Measurements from ENCODE around the gene AMOTL2.

Gene AMOTL2

DNA sequence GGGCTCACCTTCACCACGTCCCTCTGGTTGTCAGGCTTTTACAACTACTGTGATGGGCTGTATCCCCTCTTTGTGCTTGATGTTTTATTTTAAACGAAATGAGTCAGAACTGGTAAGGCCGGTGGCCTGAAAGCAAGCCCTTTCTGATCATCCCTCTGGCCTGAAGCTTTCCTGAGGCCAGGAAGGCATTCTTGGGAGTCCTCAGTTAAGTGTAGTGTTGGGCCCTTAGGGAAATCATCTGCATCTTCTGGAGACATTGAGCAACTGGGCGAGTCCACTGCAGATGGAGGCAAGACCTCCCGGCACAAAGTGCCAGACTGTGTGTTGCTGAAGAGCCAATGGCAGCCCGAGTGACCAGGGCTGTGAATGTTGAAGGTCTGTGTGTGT is 33.0 kb upstream of the AMOTL2 start:
- H3K27me3 ChIP-seq (ENCODE audit: insufficient read depth, low read depth, severe bottlenecking), result no peaks in the 10 kb centered on the region
- H3K36me3 ChIP-seq, result no peaks in the 10 kb centered on the region
- peaks cover 12% of the 10 kb centered on the region for H3K9me3 ChIP-seq (ENCODE audit: severe bottlenecking)
- TF ChIP-seq, protein P1, sequence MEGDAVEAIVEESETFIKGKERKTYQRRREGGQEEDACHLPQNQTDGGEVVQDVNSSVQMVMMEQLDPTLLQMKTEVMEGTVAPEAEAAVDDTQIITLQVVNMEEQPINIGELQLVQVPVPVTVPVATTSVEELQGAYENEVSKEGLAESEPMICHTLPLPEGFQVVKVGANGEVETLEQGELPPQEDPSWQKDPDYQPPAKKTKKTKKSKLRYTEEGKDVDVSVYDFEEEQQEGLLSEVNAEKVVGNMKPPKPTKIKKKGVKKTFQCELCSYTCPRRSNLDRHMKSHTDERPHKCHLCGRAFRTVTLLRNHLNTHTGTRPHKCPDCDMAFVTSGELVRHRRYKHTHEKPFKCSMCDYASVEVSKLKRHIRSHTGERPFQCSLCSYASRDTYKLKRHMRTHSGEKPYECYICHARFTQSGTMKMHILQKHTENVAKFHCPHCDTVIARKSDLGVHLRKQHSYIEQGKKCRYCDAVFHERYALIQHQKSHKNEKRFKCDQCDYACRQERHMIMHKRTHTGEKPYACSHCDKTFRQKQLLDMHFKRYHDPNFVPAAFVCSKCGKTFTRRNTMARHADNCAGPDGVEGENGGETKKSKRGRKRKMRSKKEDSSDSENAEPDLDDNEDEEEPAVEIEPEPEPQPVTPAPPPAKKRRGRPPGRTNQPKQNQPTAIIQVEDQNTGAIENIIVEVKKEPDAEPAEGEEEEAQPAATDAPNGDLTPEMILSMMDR (IDR thresholded peaks at IDR 0.05; ENCODE audit: low read depth, low read length), result no peak
- peak overlapping the region; percentile 99 for H3K27ac ChIP-seq
- DNase-seq, result no peak
- peak overlapping the region; percentile 39 for H3K4me3 ChIP-seq (ENCODE audit: low read depth, low read length)

DNA sequence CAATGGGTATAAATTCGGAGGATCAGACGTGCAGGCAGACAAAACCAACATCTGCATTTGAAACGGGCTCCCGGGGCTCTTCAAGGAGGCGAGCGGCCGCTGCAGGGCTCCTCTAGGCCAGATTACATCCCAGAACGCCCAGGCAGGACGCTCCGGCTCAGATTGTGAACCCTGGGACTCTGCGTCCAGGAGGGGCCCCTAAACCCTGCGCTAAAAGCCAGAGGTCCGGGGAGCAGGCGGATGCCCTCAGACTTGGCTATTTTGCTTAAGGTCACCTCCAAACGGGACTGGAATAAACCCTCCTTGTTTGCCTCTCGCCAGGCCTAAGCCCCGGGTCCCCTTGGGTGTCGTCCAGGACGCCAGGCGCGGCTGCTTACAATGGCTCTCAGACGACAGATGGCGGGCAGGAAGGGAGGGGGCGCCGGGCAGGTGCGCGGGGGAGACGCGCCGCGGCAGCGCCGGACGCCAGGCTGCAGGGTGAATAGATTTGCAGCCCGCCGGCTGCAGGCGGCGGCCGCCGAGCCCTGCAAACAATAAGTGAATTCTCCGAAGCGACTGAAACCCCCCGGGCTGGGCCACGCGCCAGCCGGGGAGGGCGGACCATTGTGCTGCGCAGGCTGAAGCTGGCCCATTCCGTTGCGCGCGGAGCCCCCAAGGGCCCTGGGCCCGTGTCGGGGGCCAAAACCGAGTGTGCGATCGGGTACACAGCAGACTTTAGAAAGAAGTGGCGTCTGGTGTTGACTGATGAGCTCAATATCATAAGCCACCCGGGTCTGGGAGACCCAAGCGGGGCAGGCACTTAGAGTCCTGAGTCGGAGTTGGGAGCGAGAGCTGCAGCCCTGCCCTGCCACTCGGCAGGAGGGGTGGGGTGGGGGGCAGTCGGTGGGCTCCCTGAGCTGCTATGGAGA is 32.3 kb upstream of the AMOTL2 start:
- H3K27me3 ChIP-seq (ENCODE audit: insufficient read depth, low read depth, severe bottlenecking), result no peaks in the 10 kb centered on the region
- no peaks in the 10 kb centered on the region for H3K36me3 ChIP-seq
- TF ChIP-seq, protein P1 (IDR thresholded peaks at IDR 0.05; ENCODE audit: low read depth, low read length), result no peak
- H3K9me3 ChIP-seq (ENCODE audit: severe bottlenecking), result peaks cover 19% of the 10 kb centered on the region
- peak overlapping the region; percentile 99 for H3K27ac ChIP-seq
- H3K4me3 ChIP-seq (ENCODE audit: low read depth, low read length), result peak overlapping the region; percentile 39
- peak; percentile 99 for DNase-seq

DNA sequence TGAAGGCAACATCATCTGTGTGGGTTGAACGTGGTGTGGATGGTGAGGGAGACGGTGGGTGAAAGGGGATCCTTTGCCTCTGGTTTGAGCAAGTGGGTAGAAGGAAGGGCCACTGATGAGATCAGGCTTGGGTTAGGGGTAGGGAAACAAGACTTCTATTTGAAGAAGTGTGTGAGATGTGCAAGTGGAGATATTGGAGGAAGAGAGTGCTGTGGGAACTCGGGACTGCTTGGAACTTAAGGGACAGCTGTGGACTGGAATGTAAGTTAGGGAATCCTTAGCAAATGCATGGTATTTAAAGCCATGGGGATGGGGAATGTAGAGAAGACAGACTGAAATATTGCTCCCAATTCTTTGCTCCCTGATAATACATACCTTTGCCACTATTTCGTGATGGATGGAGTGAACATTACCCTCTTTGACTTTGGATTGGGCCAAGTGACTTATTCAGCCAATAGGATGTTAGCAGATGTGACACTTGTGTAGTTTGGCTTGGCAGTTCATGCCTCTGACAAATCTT is 30.2 kb upstream of the AMOTL2 start:
- Histone ChIP-seq H3K27ac (peak overlapping the region; percentile 99), H3K36me3 (no peaks in the 10 kb centered on the region), H3K4me3 (ENCODE audit: low read depth, low read length) (no peak overlapping the region), H3K9me3 (ENCODE audit: severe bottlenecking) (peaks cover 19% of the 10 kb centered on the region), H3K27me3 (ENCODE audit: insufficient read depth, low read depth, severe bottlenecking) (no peaks in the 10 kb centered on the region)
- no peak for DNase-seq
- TF ChIP-seq, protein P1 (IDR thresholded peaks at IDR 0.05; ENCODE audit: low read depth, low read length), result no peak

DNA sequence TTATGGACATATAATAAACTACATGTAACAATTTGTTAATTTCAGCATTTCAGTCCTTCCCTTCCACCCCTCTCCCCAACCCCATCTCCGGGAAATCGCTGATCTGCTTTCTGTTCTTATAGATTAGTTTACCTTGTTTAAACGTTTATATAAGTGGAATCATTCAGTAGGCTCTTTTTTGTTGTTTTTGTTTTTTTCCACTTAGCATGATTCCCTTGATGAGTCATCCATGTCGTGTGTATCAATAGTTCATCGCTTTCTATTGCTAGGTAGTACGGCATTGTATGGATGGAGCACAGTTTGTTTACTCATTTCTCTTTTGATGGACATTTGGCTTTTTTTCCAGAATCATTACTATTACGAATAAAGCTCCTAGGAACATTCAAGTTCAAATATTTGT is 23.5 kb upstream of the AMOTL2 start:
- no peak overlapping the region for H3K27ac ChIP-seq
- H3K27me3 ChIP-seq (ENCODE audit: insufficient read depth, low read depth, severe bottlenecking), result no peaks in the 10 kb centered on the region
- no peaks in the 10 kb centered on the region for H3K36me3 ChIP-seq
- H3K9me3 ChIP-seq (ENCODE audit: severe bottlenecking), result peaks cover 12% of the 10 kb centered on the region
- DNase-seq, result no peak
- TF ChIP-seq, protein P1 (IDR thresholded peaks at IDR 0.05; ENCODE audit: low read depth, low read length), result no peak
- H3K4me3 ChIP-seq (ENCODE audit: low read depth, low read length), result no peak overlapping the region

DNA sequence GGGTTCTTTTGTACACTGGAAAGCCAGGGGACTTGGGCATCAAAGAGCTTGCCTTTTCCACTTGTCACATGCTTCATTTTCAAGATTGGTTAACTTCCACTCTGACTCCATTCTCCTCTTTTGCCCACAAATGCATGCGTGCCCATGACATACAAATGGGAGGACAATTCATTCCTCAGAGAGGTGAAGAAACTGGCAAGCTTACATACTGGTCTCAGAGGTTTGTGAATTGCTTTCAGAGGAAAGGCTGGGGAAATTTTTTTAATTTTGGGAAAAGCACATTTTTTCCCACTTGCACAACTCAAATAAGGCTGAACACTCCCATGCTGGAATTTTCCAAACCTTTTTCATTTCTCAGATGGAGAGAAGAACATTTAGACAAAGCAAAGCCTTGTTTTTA is 20.9 kb upstream of the AMOTL2 start:
- DNase-seq, result no peak
- Histone ChIP-seq H3K27me3 (ENCODE audit: insufficient read depth, low read depth, severe bottlenecking) (no peaks in the 10 kb centered on the region), H3K36me3 (no peaks in the 10 kb centered on the region), H3K4me3 (ENCODE audit: low read depth, low read length) (no peak overlapping the region), H3K27ac (no peak overlapping the region), H3K9me3 (ENCODE audit: severe bottlenecking) (peaks cover 1% of the 10 kb centered on the region)
- TF ChIP-seq, protein P1 (IDR thresholded peaks at IDR 0.05; ENCODE audit: low read depth, low read length), result no peak

Data from WERI-Rb-1 (cell line).